Measurements from ENCODE around the gene IMP3.

- TF ChIP-seq SIN3A (IDR thresholded peaks at IDR 0.05; ENCODE audit: borderline replicate concordance, low read depth, low read length) (no peak), RFX5 (IDR thresholded peaks at IDR 0.05; ENCODE audit: low read length) (no peak), RCOR1 (IDR thresholded peaks at IDR 0.05; ENCODE audit: low read length) (no peak), USF2 (IDR thresholded peaks at IDR 0.05; ENCODE audit: borderline replicate concordance, low read depth, low read length) (no peak), MXI1 (IDR thresholded peaks at IDR 0.05; ENCODE audit: low read depth, low read length) (no peak), CTCF (IDR thresholded peaks at IDR 0.05) (no peak), EP300 (IDR thresholded peaks at IDR 0.05; ENCODE audit: borderline replicate concordance in 1 of 2, low read depth in 1 of 2, low read length in 1 of 2) (no peak)
- TF ChIP-seq, protein P1, sequence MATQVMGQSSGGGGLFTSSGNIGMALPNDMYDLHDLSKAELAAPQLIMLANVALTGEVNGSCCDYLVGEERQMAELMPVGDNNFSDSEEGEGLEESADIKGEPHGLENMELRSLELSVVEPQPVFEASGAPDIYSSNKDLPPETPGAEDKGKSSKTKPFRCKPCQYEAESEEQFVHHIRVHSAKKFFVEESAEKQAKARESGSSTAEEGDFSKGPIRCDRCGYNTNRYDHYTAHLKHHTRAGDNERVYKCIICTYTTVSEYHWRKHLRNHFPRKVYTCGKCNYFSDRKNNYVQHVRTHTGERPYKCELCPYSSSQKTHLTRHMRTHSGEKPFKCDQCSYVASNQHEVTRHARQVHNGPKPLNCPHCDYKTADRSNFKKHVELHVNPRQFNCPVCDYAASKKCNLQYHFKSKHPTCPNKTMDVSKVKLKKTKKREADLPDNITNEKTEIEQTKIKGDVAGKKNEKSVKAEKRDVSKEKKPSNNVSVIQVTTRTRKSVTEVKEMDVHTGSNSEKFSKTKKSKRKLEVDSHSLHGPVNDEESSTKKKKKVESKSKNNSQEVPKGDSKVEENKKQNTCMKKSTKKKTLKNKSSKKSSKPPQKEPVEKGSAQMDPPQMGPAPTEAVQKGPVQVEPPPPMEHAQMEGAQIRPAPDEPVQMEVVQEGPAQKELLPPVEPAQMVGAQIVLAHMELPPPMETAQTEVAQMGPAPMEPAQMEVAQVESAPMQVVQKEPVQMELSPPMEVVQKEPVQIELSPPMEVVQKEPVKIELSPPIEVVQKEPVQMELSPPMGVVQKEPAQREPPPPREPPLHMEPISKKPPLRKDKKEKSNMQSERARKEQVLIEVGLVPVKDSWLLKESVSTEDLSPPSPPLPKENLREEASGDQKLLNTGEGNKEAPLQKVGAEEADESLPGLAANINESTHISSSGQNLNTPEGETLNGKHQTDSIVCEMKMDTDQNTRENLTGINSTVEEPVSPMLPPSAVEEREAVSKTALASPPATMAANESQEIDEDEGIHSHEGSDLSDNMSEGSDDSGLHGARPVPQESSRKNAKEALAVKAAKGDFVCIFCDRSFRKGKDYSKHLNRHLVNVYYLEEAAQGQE (IDR thresholded peaks at IDR 0.05; ENCODE audit: low read depth, low read length): no peak
Measured at GRCh38 chr15:75656813-75657212, 16.8 kb upstream of the IMP3 start.

All from SK-N-SH (cell line).